HuH-7 (cell line): ENCODE measurements around the gene TSKS.

Source experiments
- DNase-seq: peaks from one replicate; pipeline ENCODE4 v3.0.0; 2011; ENCODE audit warnings: low spot score

TSKS gene

DNA sequence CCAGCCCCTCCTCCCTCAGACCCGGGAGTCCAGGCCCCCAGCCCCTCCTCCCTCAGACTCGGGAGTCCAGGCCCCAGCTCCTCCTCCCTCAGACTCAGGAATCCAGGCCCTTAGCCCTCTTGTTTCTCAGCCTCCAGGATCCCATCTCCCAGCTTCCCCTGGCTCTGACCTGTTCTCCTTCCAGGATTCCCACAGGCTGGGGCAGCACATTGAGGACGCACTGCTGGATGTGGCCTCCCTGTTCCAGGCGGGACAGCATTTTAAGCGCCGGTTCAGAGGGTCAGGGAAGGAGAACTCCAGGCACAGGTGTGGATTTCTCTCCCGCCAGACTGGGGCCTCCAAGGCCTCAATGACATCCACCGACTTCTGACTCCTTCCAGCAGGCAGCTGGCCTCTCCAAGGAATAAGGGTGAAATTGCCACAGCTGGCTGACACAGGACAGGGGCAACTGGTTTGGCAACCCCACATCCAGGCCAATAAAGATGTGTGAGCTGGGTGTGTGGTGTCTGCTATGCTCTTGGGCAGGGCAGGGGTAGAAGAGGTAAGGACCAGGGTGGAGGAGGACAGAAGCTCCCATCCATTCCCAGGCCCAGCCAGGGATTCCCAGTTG lies 49.8 kb downstream of the TSKS start:
- no peak for DNase-seq

DNA sequence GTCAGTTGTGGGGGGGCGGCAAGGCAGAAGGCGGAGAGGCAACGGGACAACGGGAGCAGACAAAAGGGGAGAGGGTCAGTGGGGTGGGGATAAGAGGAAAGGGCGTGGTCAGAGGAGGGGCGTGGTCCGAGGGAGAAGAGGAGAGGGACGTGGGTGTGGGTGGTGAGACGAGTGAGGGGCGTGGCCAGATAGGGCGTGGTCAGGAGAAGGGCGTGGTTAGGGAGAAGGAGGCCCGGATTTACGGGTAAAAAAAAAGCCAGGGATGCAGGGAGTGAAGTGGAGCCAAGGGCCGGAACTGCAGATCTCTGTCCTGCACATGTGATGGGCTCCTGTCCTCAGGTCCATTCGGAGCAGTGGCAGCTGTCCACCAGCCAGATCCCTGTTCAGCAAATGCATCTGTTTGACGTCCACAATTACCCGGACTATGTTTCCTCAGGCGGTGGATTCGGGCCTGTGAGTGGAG lies 50.7 kb downstream of the TSKS start:
- no peak for DNase-seq

DNA sequence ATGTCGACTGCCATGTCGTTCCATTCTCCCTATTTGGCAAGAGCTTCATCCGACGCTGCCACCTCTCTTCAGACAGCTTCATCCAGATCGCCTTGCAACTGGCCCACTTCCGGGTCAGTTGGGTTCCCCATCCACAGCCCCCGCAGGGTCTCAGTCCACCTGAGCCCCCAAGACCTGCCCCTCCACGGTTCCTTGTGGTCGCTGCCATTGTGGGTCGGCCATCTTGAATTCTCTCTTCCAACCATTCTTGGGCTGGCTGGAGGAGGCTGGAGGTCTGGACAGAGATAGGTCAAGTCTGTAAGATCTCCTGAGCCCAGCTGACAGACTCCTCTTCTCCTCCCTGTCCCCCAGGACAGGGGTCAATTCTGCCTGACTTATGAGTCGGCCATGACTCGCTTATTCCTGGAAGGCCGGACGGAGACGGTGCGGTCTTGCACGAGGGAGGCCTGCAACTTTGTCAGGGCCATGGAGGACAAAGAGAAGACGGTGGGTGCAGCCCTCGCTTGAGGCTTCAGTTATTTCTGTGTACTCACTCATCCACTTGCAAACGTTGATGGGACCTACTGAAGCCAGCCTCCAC lies 52.6 kb downstream of the TSKS start:
- no peak for DNase-seq

DNA sequence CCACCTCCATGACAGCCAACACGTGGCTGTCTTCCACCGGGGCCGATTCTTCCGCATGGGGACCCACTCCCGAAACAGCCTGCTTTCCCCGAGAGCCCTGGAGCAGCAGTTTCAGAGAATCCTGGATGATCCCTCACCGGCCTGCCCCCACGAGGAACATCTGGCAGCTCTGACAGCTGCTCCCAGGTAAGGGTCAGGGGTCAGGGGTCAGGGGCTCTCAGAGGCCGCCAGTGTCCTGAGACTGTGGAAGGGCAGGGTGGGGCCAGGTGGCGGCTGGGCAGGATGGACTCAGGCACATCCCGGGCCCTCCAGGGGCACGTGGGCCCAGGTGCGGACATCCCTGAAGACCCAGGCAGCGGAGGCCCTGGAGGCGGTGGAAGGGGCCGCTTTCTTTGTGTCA lies 57.2 kb downstream of the TSKS start:
- DNase-seq, result no peak

DNA sequence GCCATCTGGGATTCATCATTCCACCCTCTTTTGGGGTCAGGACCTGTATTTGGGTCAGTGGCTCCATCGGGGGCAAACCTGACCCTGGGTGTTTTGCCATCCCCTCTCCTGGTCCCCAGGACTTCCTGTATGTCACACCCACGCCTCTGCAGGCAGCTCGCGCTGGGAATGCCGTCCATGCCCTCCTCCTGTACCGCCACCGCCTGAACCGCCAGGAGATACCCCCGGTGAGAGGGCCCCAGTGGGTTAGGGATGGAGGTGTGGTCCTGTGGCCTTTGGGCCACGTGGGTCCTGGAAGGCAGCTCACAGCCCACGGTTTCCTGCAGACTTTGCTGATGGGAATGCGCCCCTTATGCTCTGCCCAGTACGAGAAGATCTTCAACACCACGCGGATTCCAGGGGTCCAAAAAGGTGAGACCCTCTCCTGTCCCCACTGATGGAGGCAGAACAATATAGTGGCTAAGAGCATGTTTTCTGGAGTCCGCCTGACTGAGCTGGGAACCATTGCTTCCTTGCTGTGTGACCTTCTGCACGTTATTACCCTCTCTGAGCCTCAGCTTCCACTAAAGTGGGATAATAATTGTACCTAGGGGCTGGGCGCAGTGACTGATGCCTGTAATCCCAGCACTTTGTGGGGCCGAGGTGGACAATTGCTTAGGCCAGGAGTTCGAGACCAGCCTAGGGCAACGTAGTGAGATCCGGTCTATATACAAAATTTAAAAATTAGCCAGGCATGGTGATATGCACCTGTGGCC lies 58.0 kb downstream of the TSKS start:
- DNase-seq, result no peak

DNA sequence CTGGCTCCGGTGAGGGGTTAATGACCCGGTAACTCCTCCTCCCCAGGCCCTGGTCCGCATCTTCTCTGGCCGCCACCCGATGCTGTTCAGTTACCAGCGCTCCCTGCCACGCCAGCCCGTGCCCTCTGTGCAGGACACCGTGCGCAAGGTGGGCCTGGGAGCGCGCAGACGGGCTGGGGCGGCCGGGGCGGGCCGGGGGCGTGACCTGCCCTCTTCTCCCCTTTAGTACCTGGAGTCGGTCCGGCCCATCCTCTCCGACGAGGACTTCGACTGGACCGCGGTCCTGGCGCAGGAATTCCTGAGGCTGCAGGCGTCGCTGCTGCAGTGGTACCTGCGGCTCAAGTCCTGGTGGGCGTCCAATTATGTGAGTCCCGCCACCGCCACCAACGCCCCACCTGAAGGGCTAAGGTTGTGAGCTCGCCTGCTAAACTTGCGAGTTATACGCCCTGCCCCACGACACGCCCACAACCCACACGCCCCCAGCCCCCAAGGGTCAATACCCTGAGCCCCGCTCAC lies 61.8 kb downstream of the TSKS start:
- DNase-seq, result no peak

DNA sequence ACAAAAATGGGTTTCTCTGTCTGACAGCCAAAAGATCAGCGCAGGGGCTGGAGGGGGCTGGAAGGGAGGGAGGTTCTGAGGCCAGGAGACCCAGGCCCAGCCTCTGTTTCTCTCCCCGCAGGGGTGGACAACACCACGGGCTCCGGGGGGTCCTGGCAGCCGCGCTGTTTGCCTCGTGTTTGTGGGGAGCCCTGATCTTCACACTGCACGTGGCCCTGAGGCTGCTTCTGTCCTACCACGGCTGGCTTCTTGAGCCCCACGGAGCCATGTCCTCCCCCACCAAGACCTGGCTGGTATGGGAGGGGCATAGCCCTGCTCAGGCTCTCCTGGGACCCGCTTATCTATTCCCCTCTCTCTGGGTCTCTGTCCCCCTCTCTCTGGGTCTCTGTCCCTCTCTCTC lies 62.5 kb downstream of the TSKS start:
- DNase-seq, result no peak

DNA sequence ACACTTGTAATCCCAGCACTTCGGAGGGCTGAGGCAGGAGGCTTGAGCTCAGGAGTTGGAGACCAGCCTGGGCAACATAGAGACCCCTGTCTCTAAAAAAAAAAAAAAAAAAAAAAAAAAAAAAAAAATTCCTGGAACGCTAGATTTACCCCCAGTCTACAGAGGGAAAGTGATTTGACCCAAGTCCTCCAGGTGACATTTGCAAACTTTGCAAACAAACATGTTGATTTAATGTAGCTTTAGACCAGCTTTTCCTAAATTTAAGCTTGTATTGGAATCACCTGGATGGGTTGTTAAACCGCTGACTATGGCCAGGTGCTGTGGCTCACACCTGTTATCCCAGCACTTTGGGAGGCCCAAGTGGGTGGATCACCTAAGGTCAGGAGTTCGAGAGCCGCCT lies 63.7 kb downstream of the TSKS start:
- no peak for DNase-seq

DNA sequence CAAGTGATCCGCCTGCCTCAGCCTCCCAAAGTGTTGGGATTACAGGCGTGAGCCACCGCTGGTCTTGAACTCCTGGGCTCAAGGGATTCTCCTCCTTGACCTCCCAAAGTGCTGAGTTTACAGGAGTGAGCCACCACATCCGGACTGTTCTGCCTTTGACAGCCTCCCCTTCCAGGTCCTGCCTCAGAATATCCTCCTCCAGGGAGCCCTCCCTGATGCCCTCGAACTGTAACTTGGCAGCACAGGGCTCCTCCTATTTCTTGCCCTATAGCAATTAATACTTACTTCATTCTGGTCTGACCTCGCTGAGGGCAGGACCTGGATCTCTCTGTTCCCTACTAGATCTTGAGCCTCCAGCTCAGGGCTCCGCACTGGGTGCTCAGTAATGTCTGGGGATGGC lies 66.2 kb downstream of the TSKS start:
- DNase-seq, result no peak

DNA sequence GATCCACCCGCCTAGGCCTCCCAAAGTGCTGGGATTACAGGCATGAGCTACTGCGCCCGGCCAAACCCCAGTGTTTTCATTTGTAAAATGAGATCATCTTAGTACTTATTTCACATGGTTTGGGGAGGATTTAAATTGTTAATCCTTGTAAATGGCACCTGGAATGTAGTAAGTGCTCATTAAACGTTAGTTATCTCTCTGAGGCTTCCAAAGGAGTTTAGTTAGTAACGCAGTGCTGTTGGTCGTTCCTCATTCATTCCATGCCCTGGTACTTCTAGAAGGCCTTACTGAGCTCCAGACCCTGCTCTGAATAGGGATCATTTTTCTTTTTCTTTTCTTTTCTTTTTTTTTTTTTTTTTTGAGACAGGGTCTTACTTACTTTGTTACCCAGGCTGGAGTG lies 67.0 kb downstream of the TSKS start:
- no peak for DNase-seq

DNA sequence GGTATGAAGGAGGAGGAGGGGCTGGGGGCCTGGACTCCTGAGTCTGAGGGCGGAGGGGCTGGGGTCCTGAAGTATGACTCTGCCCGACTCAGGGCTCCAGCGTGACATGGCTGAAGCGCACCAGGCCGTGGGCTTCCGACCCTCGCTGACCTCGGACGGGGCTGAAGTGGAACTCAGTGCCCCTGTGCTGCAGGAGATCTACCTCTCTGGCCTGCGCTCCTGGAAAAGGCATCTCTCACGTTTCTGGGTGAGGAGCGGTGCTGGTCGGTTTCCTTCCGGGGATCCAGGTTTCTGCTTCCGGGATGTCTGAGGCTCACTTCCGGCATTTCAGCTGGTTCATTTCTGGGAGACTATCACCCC lies 71.0 kb downstream of the TSKS start:
- no peak for DNase-seq

DNA sequence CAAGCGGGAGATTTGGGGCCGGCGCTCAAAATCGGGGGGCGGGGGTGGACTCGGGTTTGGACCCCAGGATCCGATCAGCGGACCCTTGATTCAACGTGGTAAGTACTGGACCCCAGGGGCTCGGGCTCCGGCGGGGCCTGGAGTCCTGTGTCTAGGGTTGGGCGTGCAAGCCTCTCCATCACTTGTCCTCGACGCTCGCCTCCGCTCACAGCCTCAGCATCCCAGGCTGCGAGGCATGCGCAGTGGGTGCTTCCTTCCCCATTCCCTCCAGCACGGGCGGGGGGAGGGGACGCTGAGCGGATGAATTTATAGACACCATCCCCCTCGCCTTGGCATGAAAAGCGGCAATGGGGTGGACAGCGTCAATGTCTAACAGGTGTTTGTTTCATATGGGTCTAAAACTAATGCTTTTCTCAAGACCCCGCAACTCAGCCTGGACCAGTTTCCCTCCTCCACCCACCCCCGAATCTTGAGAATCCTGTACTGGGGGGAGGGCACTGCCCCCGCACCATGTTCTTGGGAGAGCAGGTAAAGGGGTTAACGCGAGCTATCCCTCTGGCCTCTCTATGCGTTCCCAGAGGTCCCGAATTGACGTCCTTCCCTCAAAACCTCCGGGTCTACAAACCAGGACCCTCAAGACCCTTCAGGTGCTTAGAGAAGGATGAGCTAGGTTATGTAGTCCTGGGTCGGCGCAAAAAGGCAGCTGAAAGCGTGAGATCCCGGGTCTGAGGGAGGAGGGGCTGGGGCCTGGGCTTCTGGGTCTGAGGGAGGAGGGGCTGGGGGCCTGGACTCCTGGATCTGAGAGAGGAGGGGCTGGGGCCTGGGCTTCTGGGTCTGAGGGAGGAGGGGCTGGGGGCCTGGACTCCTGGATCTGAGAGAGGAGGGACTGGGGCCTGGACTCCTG lies 71.6 kb downstream of the TSKS start:
- DNase-seq, result no peak

DNA sequence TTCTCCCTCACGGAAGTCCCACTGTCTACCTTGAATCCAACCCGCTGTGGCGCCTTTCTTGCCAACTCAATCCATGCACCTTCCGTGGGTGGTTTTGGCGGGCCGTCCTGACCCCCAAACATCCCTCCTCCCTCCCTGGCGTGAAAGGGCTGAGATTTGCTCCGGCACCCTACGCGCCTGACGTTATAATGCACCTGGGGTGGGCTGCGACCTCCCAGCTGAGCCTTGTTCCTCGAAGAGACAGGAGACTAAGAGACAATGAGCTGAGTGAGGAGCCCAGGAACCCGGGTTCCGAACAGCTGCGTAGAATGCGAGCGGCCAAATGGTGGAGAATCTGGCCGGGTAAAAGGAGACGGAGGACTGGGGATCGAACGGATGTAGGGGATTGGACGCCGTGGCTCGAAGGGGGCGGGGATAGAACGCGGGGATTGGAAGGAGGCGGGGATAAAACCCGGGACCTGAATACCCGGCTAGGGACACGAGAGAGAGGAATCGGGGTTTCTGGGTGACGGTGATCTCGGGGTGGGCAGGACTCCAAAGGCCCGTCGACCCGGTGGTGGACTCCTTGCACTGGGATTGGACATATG lies 72.4 kb downstream of the TSKS start, which contains the start of gene CPT1C:
Gene CPT1C (plus strand): TSS at position 461 of the 587 bp plus-strand sequence. CDS start 1,137 bp downstream, outside the sequence.
- no peak for DNase-seq

DNA sequence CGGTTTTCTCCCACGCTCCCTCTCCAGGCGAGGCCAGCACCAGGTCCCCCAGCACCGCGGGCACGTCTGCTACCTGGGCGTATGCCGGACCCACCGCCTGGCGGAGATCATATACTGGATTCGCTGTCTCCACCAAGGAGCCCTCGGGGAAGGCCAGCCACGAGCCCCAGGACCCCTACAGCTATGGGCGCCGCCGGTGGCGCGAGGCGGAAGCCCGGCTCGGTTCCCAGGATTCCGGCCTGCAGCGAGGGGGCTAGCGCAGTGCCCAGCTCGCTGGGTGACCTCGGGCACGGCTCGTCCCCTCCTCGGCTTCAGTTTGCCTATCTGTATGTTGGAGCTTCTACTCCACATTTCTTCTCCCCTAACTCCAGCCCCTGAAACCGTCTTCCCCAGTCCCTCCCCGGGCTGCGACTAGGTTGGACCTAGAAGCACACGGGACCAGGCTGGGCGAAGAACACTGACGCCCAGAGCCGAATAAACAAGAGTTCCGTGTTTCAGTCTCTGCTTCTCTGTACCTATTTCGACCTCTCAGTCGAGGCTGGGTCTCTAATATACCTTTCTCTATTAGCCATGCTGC lies 72.9 kb downstream of the TSKS start:
- no peak for DNase-seq
